HepG2 (cell line): Measurements from ENCODE around the gene MAGEA2B. TPM values are rescaled to one million over a fixed set of nuclear protein-coding genes. Genes with fewer than 3 reads are reported as not detected.
"Not testable (repeated sequence)": the region's sequence is repeated elsewhere in the genome, so short reads cannot be mapped to it uniquely, and the experiment has no call there.

Source experiments
- ATAC-seq: fragments of 200-7000 bp; cut with Tn5 transposase; 3 replicates; pipeline ENCODE4 v1.9.1; 2020; ENCODE audit warnings: mild to moderate bottlenecking, moderate library complexity
- BruUV-seq: library from RNA; stranded (reverse); fragments of 400-500 nt; replicated peaks from 2 replicates; lab custom pipeline; 2021; lab: Mats Ljungman, UMichigan
- CTCF ChIA-PET: fragments of 300-600 bp; formaldehyde crosslinking; extraction: SDS; loops from one replicate; lab custom pipeline; 2021; ENCODE audit warnings: low total read pairs, inconsistent platforms, low intra/inter-chr PET ratio; lab: Yijun Ruan, JAX
- POLR2A ChIA-PET: fragments of 350-600 bp; sonication (Branson Sonifier 250); formaldehyde crosslinking; loops from one replicate; lab custom pipeline; 2020; ENCODE audit warnings: antibody characterized with exemption, inconsistent platforms; lab: Yijun Ruan, JAX
- DNase-seq: peaks from one replicate; pipeline ENCODE4 v3.0.0-alpha.2; 2015; ENCODE audit warnings: low spot score
- FAIRE-seq: peaks from 3 replicates; lab custom pipeline; 2011; peaks lifted over from hg19 to GRCh38; lab: Jason Lieb, UNC
- H2AFZ ChIP-seq: one replicate; pipeline ENCODE4 v1.6.1; 2011; ENCODE audit warnings: low read length, inconsistent platforms
- H3K27ac ChIP-seq: fragments of 300-600 bp; 3 replicates; pipeline ENCODE4 v1.8.0; 2011; ENCODE audit warnings: mixed run types, mild to moderate bottlenecking, mixed read lengths, low read length, inconsistent platforms; ENCODE audit not compliant: insufficient read depth; ENCODE audit errors: extremely low read length
- H3K27me3 ChIP-seq, 2 experiments: fragments of 200-600 bp in 1 of 2; 2 replicates in 1 of 2; 3 replicates in 1 of 2; pipeline versions ENCODE4 v1.6.0 to v1.8.0; 2011; ENCODE audit warnings: low read length in 2 of 2, mild to moderate bottlenecking in 2 of 2, moderate library complexity in 2 of 2, inconsistent platforms in 1 of 2; ENCODE audit not compliant: insufficient read depth in 2 of 2, control insufficient read depth in 1 of 2
- H3K36me3 ChIP-seq, 2 experiments: fragments of 200-600 bp in 1 of 2; replicated peaks in 1 of 2; 2 replicates in 1 of 2; 3 replicates in 1 of 2; pipeline versions ENCODE4 v1.5.1 to v1.8.0; 2011; ENCODE audit warnings: low read length in 2 of 2, inconsistent platforms in 1 of 2; ENCODE audit not compliant: insufficient read depth in 2 of 2, control insufficient read depth in 1 of 2
- H3K4me1 ChIP-seq: 2 replicates; pipeline ENCODE4 v1.5.1; 2012; ENCODE audit warnings: low read length, inconsistent platforms; ENCODE audit not compliant: insufficient read depth
- H3K4me2 ChIP-seq: 2 replicates; pipeline ENCODE4 v1.6.0; 2011; ENCODE audit warnings: low read depth, low read length, inconsistent platforms
- H3K4me3 ChIP-seq, 3 experiments: fragments of 200-600 bp in 1 of 3; sonication (generic), shearing (Covaris generic) in 1 of 3; replicated peaks in 1 of 3; 2 replicates each; pipeline ENCODE4 v1.5.1; 2011 to 2016; ENCODE audit warnings: low read length in 3 of 3, inconsistent platforms in 2 of 3, low read depth in 2 of 3, mild to moderate bottlenecking in 2 of 3, control low read depth in 1 of 3, mixed read lengths in 1 of 3; ENCODE audit not compliant: insufficient read depth in 1 of 3
- H3K79me2 ChIP-seq: one replicate; pipeline ENCODE4 v1.6.1; 2011; ENCODE audit warnings: low read length, inconsistent platforms; ENCODE audit not compliant: insufficient read depth
- H3K9ac ChIP-seq: 2 replicates; pipeline ENCODE4 v1.6.0; 2011; ENCODE audit warnings: mild to moderate bottlenecking, low read depth, low read length, inconsistent platforms; ENCODE audit not compliant: insufficient read depth
- H3K9me3 ChIP-seq: 2 replicates; pipeline ENCODE4 v1.5.1; 2012; ENCODE audit warnings: mild to moderate bottlenecking, low read length
- H4K20me1 ChIP-seq: 2 replicates; pipeline ENCODE4 v1.6.0; 2011; ENCODE audit warnings: inconsistent platforms, mild to moderate bottlenecking, low read length, moderate library complexity; ENCODE audit not compliant: insufficient read depth
- WGBS: methylation state at CpG from one replicate; pipeline ENCODE4 v1.1.6; 2017; ENCODE audit warnings: low lambda C conversion rate; 5-methylcytosine and 5-hydroxymethylcytosine counted together
- in situ Hi-C: cut with HindIII; loops from 2 replicates; pipeline ENCODE4 v1.10.0; 2017; ENCODE audit warnings: low pct_unique_long_range_greater_than_20kb; ENCODE audit not compliant: extremely low pct_ligation_motif_present
- intact Hi-C: fragments of 100-400 bp; cut with micrococcal nuclease; formaldehyde crosslinking; loops from one replicate; pipeline ENCODE4 v1.10.0; 2022; ENCODE audit not compliant: unreplicated experiment
- polyA plus RNA-seq, 8 experiments: library from polyadenylated mRNA; depleted of rRNA in 3 of 8; stranded (reverse) in 7 of 8; unstranded in 1 of 8; fragments of >200 nt; fragmentation: Illumina TruSeq in 4 of 8; extraction: Trizol in 4 of 8; gene quantifications; 2 replicates each; pipeline versions ENCODE4 v1.2.1 to v1.2.3, GENCODE V29; 2011 to 2016; ENCODE audit warnings: low read depth in 4 of 8, missing spikeins in 1 of 8, mixed read lengths in 1 of 8; ENCODE audit not compliant: insufficient read depth in 1 of 8
- total RNA-seq, 5 experiments: library from RNA; depleted of rRNA; stranded (reverse); fragments of >200 nt; fragmentation: Illumina TruSeq; extraction: Trizol; gene quantifications; 2 replicates each; pipeline ENCODE4 v1.2.3, GENCODE V29; 2016; ENCODE audit warnings: low read depth in 1 of 5

Gene MAGEA2B
- total and polyA plus RNA-seq, 2 of the 13 experiments (the other 11 are each of a cell fraction or from before 2014, with no cell fraction given): 0.09 TPM; not detected in 1

DNA sequence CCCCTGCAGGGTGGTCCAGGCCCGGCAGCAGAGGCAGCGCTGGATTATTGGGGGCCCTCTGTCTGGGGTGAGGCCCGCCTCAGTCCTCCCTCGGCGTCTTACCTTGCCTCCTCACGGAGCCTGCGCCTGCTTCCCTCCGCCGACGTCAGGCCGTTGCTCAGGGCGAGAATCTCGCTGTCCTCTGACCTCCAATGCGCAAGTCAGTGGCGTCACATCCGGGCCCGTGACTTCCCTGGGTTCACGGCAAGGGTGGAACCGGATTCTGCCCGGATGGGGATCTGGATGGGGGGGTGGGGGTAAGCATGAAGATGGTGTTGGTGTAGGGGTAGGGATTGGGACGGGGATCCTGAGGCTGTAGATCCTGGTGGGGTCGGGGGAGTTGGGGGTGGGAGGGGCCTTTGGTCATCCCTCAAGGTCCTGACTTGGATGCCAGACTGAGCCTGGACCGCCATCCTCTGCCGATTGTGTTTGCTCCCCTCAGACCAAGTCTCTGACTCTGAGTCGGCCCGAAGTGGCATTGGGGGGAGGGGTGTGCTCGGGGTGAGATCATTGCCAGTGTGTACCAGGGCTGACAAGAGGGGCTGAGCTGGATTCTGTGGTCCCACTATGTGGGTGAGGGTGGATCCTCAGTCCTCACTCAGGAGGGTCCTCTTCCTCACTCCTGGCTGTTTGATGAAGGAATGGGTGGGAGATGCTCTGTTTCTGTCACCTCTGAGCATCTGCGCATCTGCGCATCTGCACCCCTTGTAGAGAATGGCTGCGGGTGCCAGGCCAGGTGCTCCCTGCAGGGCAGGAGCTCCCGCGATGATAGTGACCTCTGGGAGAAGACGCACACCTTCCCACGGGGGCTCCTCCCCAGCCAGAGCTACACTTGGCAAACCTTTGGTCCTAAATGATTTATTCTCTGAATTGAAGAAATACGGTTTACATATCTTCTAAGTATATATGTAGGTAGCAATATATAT, 39.5 kb downstream of the MAGEA2B start, which contains the start of gene MAGEA2:
Gene MAGEA2, minus strand, starts transcription at position 157 of the 965 bp plus-strand sequence. CDS start 2,479 bp downstream, outside the sequence.
- BruUV-seq, H4K20me1 ChIP-seq, in situ Hi-C loops, CTCF ChIA-PET, intact Hi-C loops, H3K27me3 ChIP-seq, H2AFZ ChIP-seq, H3K4me2 ChIP-seq, H3K36me3 ChIP-seq, H3K9me3 ChIP-seq, H3K27ac ChIP-seq, H3K79me2 ChIP-seq, FAIRE-seq, H3K4me3 ChIP-seq, H3K9ac ChIP-seq, ATAC-seq, POLR2A ChIA-PET, H3K4me1 ChIP-seq, DNase-seq: not testable (repeated sequence)
- no CpG with 5 or more reads among the region's 35 CpGs for WGBS

DNA sequence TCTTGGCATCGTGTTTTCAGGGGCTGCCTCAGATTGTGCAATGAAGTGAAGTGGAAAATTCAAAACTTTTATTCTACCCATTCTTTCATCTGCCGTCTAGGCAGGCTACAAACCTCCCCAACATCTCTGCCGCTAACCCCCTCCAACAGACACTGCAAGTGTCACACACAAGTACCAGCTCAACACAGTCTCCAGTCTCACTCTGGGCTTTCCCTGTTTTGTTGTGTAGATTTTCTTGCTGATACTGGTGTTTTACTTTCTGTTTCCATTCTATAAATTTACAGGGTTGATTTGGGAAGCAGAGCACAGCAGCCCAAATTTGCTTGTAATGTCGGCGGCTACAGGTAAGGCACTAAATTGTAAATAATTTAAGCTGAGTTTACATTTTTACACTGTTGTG, 40.4 kb downstream of the MAGEA2B start:
- BruUV-seq, H3K36me3 ChIP-seq, H3K27me3 ChIP-seq, H3K9ac ChIP-seq, POLR2A ChIA-PET, H3K4me3 ChIP-seq, CTCF ChIA-PET, H3K79me2 ChIP-seq, H3K4me1 ChIP-seq, H3K4me2 ChIP-seq, ATAC-seq, intact Hi-C loops, DNase-seq, FAIRE-seq, H2AFZ ChIP-seq, H3K27ac ChIP-seq, in situ Hi-C loops, H4K20me1 ChIP-seq, H3K9me3 ChIP-seq: not testable (repeated sequence)
- WGBS: no CpG with 5 or more reads among the region's 5 CpGs

DNA sequence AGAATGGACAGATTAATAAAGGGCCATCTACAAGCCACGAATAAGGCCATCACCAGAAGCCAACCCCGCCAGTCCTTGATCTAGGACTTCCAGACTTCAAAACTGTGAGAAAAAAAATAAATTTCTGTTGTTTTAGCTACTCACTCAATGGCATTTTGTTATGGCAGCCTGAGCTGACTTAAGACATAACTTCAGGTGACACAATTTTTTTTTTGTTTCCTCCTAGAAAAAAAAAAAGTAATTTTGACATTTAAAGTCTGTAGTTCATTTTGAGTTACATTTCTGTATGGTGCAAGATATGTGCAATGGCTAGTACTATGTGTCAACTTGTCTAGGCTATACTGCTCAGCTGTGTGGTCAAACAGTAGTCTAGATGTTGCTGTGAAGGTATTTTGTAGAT, 44.5 kb downstream of the MAGEA2B start, which contains the start of gene CSAG3:
Gene CSAG3, plus strand, starts transcription at position 301 of the 400 bp plus-strand sequence.
- H3K4me1 ChIP-seq, ATAC-seq, in situ Hi-C loops, H3K4me3 ChIP-seq, H3K27ac ChIP-seq, POLR2A ChIA-PET, BruUV-seq, DNase-seq, H3K9ac ChIP-seq, H3K27me3 ChIP-seq, FAIRE-seq, H4K20me1 ChIP-seq, H3K4me2 ChIP-seq, H2AFZ ChIP-seq, CTCF ChIA-PET, H3K36me3 ChIP-seq, H3K9me3 ChIP-seq, H3K79me2 ChIP-seq, intact Hi-C loops: not testable (repeated sequence)
- no CpG with 5 or more reads among the region's 2 CpGs for WGBS

DNA sequence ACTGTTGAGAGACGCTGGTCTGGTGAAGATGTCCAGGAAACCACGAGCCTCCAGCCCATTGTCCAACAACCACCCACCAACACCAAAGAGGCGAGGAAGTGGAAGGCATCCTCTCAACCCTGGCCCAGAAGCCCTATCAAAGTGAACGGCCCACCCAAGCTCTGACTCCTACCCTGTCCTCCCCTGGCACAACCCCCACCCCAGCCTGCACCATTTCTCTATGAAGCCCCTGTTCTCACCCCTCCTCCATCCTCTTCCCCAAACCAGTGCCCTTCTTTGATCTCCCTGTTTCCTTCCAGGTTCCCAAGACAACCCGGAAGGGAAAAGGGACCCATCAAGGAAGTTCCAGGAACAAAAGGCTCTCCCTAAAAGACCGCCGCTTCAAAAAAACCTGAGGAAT, 45.1 kb downstream of the MAGEA2B start:
- POLR2A ChIA-PET, H3K4me2 ChIP-seq, H4K20me1 ChIP-seq, DNase-seq, BruUV-seq, H2AFZ ChIP-seq, H3K36me3 ChIP-seq, ATAC-seq, H3K79me2 ChIP-seq, intact Hi-C loops, CTCF ChIA-PET, H3K9ac ChIP-seq, in situ Hi-C loops, H3K4me1 ChIP-seq, FAIRE-seq, H3K9me3 ChIP-seq, H3K27ac ChIP-seq, H3K27me3 ChIP-seq, H3K4me3 ChIP-seq: not testable (repeated sequence)
- WGBS: no CpG with 5 or more reads among the region's 7 CpGs
